Small intestine (tissue), 7 donors: ENCODE data around the gene RPS27A. TPM values are rescaled to one million over a fixed set of nuclear protein-coding genes. Genes with fewer than 3 reads are reported as not detected.
"Not testable (repeated sequence)": the region's sequence is repeated elsewhere in the genome, so short reads cannot be mapped to it uniquely, and the experiment has no call there.

ENCODE experiments used
- DNase-seq, 2 donors: peaks; one replicate each; pipeline versions ENCODE4 v3.0.0 to v3.0.0-alpha.2; 2013
- FAIRE-seq: peaks from 2 replicates; lab custom pipeline; 2012; peaks lifted over from hg19 to GRCh38; lab: Jason Lieb, UNC
- H3K27ac ChIP-seq, 3 donors: one replicate each; pipeline ENCODE4 v1.5.1; 2013; ENCODE audit warnings: low read length in 2 of 3, mild to moderate bottlenecking in 2 of 3, control low read depth in 1 of 3, inconsistent platforms in 1 of 3, low read depth in 1 of 3, moderate library complexity in 1 of 3
- H3K27me3 ChIP-seq, 3 donors: one replicate each; pipeline ENCODE4 v1.6.1; 2013; ENCODE audit warnings: low read length in 3 of 3, inconsistent platforms in 1 of 3; ENCODE audit not compliant: control insufficient read depth in 3 of 3, insufficient read depth in 3 of 3
- H3K36me3 ChIP-seq, 3 donors: one replicate each; pipeline ENCODE4 v1.6.1; 2013; ENCODE audit warnings: low read length in 3 of 3, inconsistent platforms in 1 of 3, low read depth in 1 of 3, mild to moderate bottlenecking in 1 of 3, moderate library complexity in 1 of 3; ENCODE audit not compliant: control insufficient read depth in 3 of 3, insufficient read depth in 2 of 3
- H3K4me1 ChIP-seq, 3 donors: one replicate each; pipeline ENCODE4 v1.6.1; 2013; ENCODE audit warnings: low read length in 2 of 3, inconsistent platforms in 1 of 3, low read depth in 1 of 3, mild to moderate bottlenecking in 1 of 3, moderate library complexity in 1 of 3; ENCODE audit not compliant: control insufficient read depth in 3 of 3, insufficient read depth in 2 of 3
- H3K4me3 ChIP-seq, 3 donors: one replicate each; pipeline ENCODE4 v1.5.1; 2013; ENCODE audit warnings: low read length in 3 of 3, control low read depth in 1 of 3, inconsistent platforms in 1 of 3, low read depth in 1 of 3, mild to moderate bottlenecking in 1 of 3, moderate library complexity in 1 of 3
- H3K9me3 ChIP-seq, 2 donors: one replicate each; pipeline ENCODE4 v1.6.1; 2013; ENCODE audit warnings: low read depth in 1 of 2, low read length in 1 of 2; ENCODE audit not compliant: control insufficient read depth in 2 of 2, insufficient read depth in 1 of 2
- WGBS, 3 donors: extraction: QIAGEN DNeasy Blood & Tissue Kit; methylation state at CpG; one replicate each; pipeline ENCODE4 v1.1.7; 2013; 5-methylcytosine and 5-hydroxymethylcytosine counted together
- polyA plus RNA-seq, 4 donors: library from polyadenylated mRNA; stranded (reverse) in 3 of 4; unstranded in 1 of 4; fragments of 200-250 nt in 3 of 4; fragments of 120-200 nt in 1 of 4; gene quantifications; one replicate each; pipeline versions ENCODE4 v1.2.1 to v1.2.3, GENCODE V29; 2013
- donor health status: healthy with polysubstance abuse.
- donor health status: control.
- donor health status: control.
- donor health status: Bipolar disorder and iron deficiency.
- donor health status: healthy.

The RPS27A gene
- polyA plus RNA-seq, 4 donors, result 1,274 to 3,019 (median 2,371) TPM

DNA sequence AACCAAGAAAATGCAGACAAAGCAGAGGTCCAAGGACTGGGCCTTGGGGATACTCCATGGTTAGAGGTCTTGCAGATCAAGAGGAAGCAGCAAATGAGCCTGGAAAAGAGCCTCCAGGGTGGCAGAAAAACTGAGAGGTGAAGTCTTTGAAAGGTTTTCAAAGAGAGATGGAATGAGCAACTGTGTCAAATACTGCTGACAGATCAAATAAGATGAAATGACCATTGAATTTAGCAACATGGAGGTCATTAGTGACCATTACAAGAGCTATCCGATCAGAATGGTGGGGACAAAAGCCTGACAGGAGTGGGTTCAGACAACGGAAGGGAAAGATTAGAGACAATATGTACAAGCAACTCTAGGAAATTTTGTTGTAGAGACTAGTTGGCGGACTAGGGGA, 1.9 kb upstream of the RPS27A start:
- H3K4me1 ChIP-seq, result peaks cover 3 to 9% (median 5%) of the 10 kb centered on the region in 3 donors
- no peak for FAIRE-seq
- WGBS, 3 donors, result 97 to 100% (median 98%) methylated on average over 3 of the region's 3 CpGs

GRCh38 chr2:55231546-55232083, 873 bp upstream of the RPS27A start:
- FAIRE-seq (no peak), DNase-seq (no peak)
- Histone ChIP-seq H3K4me1 (peaks cover 3 to 9% (median 5%) of the 10 kb centered on the region in 3 donors), H3K36me3 (peaks cover 7 to 11% (median 11%) of the 10 kb centered on the region in 3 donors), H3K4me3 (peak overlapping the region; percentile 78 to 87 (median 84)), H3K27me3 (no peaks in the 10 kb centered on the region), H3K27ac (peak overlapping the region; percentile 75 to 92 (median 89)), H3K9me3 (no peaks in the 10 kb centered on the region)
- 2 to 7% (median 4%) methylated on average over 13 of the region's 13 CpGs for WGBS, 3 donors

More for the DNA sequence above, 1.9 kb upstream of the RPS27A start:
- Histone ChIP-seq H3K27ac (no peak overlapping the region), H3K4me3 (no peak overlapping the region), H3K9me3 (no peaks in the 10 kb centered on the region), H3K36me3 (peaks cover 3 to 12% (median 6%) of the 10 kb centered on the region in 3 donors), H3K27me3 (no peaks in the 10 kb centered on the region)
- no peak for DNase-seq

- H3K4me1 ChIP-seq, result peaks cover 3 to 9% (median 5%) of the 10 kb centered on the region in 3 donors
- peak overlapping the region; percentile 78 to 87 (median 84) for H3K4me3 ChIP-seq
- DNase-seq (peak; percentile 30 to 63), FAIRE-seq (no peak)
- WGBS, 3 donors, result 1 to 3% (median 2%) methylated on average over 33 of the region's 33 CpGs
- H3K9me3 ChIP-seq, result no peaks in the 10 kb centered on the region
- peaks cover 7 to 12% (median 11%) of the 10 kb centered on the region in 3 donors for H3K36me3 ChIP-seq
- peak overlapping the region; percentile 50 to 92 (median 89) for H3K27ac ChIP-seq
- H3K27me3 ChIP-seq, result no peaks in the 10 kb centered on the region
Observed at GRCh38 chr2:55232863-55233657, 572 bp downstream of the RPS27A start.

- peak overlapping the region in 2 of 3 donors; percentile 84 to 87 for H3K4me3 ChIP-seq
- 30 to 53% (median 32%) methylated on average over 7 of the region's 7 CpGs for WGBS, 3 donors
- no peaks in the 10 kb centered on the region for H3K9me3 ChIP-seq
- FAIRE-seq, result no peak
- H3K27ac ChIP-seq, result peak overlapping the region in 1 of 3 donors; percentile 92
- H3K36me3 ChIP-seq, result peaks cover 7 to 13% (median 11%) of the 10 kb centered on the region in 3 donors
- H3K27me3 ChIP-seq, result no peaks in the 10 kb centered on the region
- no peak for DNase-seq
- H3K4me1 ChIP-seq, result peaks cover 3 to 7% (median 5%) of the 10 kb centered on the region in 3 donors
Observed at GRCh38 chr2:55233658-55233940, 1.1 kb downstream of the RPS27A start.

DNA sequence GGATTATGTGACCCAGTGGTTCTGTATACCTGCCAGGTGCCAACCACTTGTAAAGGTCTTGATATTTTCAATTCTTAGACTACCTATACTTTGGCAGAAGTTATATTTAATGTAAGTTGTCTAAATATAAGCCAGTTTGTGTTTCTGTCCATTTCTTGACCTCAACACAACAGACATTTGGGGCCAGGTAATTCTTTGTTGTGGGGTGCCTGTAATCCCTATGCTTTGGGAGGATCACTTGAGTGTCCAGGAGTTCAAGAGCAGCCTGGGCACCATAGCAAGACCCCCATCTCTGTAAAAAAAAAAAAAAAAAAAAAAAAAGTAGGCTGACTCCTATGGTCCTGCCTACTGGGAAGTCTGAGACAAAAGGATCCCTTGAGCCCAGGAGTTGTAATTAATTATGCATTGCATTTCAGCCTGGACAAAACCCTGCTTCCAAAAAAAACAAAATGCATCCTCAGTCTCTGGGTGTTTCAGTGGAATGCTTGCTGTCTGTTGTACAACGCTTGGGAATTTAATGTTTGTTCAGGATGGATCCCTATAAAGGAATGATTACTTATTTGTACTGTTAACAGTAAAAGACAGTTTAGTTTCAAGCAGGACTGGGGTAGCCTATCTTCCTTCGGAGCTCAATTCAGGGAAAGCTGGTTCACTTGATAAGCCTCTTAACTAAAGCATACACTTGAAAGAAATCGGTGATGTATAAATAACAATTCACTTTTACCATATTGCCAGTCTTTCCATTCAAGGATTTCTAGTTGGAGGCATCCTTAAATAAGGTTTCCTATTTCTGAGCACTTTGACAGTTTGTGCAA, 3.4 kb downstream of the RPS27A start:
- no peak overlapping the region for H3K4me3 ChIP-seq
- H3K36me3 ChIP-seq, result peaks cover 7 to 17% (median 11%) of the 10 kb centered on the region in 3 donors
- WGBS, 3 donors, result 80 to 82% (median 82%) methylated on average over 3 of the region's 3 CpGs
- DNase-seq, result no peak
- H3K4me1 ChIP-seq, result peaks cover 2 to 4% (median 3%) of the 10 kb centered on the region in 3 donors
- no peaks in the 10 kb centered on the region for H3K27me3 ChIP-seq
- H3K27ac ChIP-seq, result no peak overlapping the region
- no peak for FAIRE-seq
- no peaks in the 10 kb centered on the region for H3K9me3 ChIP-seq

DNA sequence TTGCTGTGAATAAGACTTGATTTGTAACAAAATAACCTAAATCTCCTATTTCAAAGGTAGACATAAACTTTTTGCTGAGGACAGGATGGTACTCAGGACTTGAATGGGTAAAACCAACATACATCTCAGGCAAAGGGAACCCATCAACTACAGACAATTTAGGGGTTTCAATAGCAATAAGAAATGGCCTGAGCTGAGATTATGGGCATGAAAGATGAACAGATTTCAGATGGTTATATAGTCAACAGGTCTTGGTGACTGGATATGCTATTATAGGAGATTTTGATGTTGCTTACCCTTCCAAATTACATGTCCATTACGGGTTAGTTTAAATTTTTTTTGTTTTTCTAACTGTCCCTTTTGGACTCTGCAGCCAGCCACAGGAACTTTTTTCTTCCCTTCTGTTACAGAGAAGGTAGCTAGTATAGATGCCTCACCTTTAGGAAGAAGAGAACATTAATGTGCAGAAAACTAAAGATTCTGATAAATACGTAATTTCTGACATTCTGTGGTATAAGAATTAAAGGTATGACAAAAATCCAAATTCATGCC, 4.6 kb downstream of the RPS27A start:
- FAIRE-seq (no peak), DNase-seq (no peak)
- Histone ChIP-seq H3K27me3 (no peaks in the 10 kb centered on the region), H3K27ac (no peak overlapping the region), H3K9me3 (no peaks in the 10 kb centered on the region), H3K4me1 (peaks cover 2 to 4% (median 3%) of the 10 kb centered on the region in 3 donors), H3K36me3 (peaks cover 7 to 27% (median 11%) of the 10 kb centered on the region in 3 donors), H3K4me3 (no peak overlapping the region)
- 86 to 95% (median 93%) methylated on average over 2 of the region's 2 CpGs for WGBS, 3 donors

GRCh38 chr2:55239656-55240222, 7.3 kb downstream of the RPS27A start:
- 64 to 68% (median 67%) methylated on average over 4 of the region's 4 CpGs for WGBS, 3 donors
- Histone ChIP-seq H3K27me3 (no peaks in the 10 kb centered on the region), H3K9me3 (no peaks in the 10 kb centered on the region), H3K27ac (no peak overlapping the region), H3K4me1 (no peaks in the 10 kb centered on the region), H3K4me3 (no peak overlapping the region), H3K36me3 (peaks cover 5 to 26% (median 12%) of the 10 kb centered on the region in 3 donors)
- DNase-seq (no peak), FAIRE-seq (no peak)

- not testable (repeated sequence) for DNase-seq, H3K9me3 ChIP-seq, H3K4me1 ChIP-seq, H3K4me3 ChIP-seq, H3K27me3 ChIP-seq, FAIRE-seq, H3K27ac ChIP-seq
- peaks cover 2 to 29% (median 5%) of the 10 kb centered on the region in 3 donors for H3K36me3 ChIP-seq
- WGBS, 3 donors, result 94 to 95% (median 95%) methylated on average over 8 of the region's 8 CpGs
Observed at GRCh38 chr2:55241582-55241981, 9.1 kb downstream of the RPS27A start.
